WI38 (cell line): ENCODE data around the gene DCDC2C.
"Not testable (repeated sequence)": the region's sequence is repeated elsewhere in the genome, so short reads cannot be mapped to it uniquely, and the experiment has no call there.

Source experiments
- H3K4me3 ChIP-seq: 2 replicates; pipeline ENCODE4 v1.5.1; 2011; ENCODE audit warnings: low read depth, mild to moderate bottlenecking, control low read depth, low read length
- TF ChIP-seq, protein P1 (sequence below): IDR thresholded peaks from 2 replicates; pipeline ENCODE4 v1.5.1; 2012; ENCODE audit warnings: low read depth, mild to moderate bottlenecking, control low read depth, low read length

The DCDC2C gene

GRCh38 chr2:3659447-3660432 lies 43.6 kb upstream of the DCDC2C start:
- H3K4me3 ChIP-seq, result no peak overlapping the region
- TF ChIP-seq, protein P1, sequence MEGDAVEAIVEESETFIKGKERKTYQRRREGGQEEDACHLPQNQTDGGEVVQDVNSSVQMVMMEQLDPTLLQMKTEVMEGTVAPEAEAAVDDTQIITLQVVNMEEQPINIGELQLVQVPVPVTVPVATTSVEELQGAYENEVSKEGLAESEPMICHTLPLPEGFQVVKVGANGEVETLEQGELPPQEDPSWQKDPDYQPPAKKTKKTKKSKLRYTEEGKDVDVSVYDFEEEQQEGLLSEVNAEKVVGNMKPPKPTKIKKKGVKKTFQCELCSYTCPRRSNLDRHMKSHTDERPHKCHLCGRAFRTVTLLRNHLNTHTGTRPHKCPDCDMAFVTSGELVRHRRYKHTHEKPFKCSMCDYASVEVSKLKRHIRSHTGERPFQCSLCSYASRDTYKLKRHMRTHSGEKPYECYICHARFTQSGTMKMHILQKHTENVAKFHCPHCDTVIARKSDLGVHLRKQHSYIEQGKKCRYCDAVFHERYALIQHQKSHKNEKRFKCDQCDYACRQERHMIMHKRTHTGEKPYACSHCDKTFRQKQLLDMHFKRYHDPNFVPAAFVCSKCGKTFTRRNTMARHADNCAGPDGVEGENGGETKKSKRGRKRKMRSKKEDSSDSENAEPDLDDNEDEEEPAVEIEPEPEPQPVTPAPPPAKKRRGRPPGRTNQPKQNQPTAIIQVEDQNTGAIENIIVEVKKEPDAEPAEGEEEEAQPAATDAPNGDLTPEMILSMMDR, result no peak

GRCh38 chr2:3660640-3661039 lies 42.7 kb upstream of the DCDC2C start:
- not testable (repeated sequence) for H3K4me3 ChIP-seq

DNA sequence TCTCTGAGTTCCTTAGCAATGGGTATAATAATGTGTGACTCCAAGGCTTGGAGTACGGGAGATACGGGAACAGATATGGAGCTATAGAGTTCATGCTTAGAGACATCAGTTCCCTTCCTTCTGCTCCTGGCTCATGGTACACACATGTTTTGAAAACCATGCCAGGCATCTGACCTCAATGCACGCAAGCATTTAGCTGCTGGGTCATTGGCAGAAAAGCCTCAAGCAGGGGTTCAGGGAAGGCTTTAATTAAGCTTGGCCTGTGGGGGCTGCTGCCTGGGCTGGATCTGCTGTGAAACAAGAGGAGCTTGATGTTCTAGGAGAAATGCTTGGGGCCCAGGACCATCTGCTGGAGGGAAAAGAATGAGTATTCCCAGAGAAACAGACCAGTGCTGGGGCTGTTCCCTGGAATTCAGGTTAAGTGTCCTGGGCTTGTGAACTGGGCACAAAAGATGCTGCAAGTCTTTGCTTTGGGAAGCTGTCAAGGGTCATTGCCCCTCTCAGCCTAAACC lies 42.2 kb upstream of the DCDC2C start:
- no peak overlapping the region for H3K4me3 ChIP-seq
- TF ChIP-seq, protein P1, result no peak

DNA sequence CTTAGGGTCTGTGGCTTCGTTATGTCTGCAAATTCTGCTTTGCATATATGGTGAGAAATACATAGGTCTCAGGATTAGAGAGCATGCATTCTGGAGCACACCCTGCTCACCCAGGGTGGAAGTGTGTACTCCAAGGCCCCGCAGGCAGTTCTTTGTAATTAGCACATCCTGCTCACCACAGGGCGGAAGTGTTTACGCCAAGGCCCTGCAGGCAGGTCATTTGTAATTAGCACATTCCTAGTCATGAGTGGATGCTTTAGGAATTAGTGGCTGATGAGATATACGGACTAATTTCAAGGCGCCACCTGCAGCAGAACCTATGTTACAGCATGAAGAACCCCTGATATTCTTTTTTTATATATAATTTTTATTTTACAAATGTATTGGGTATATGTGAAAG lies 41.1 kb upstream of the DCDC2C start:
- TF ChIP-seq, protein P1, result no peak
- no peak overlapping the region for H3K4me3 ChIP-seq

DNA sequence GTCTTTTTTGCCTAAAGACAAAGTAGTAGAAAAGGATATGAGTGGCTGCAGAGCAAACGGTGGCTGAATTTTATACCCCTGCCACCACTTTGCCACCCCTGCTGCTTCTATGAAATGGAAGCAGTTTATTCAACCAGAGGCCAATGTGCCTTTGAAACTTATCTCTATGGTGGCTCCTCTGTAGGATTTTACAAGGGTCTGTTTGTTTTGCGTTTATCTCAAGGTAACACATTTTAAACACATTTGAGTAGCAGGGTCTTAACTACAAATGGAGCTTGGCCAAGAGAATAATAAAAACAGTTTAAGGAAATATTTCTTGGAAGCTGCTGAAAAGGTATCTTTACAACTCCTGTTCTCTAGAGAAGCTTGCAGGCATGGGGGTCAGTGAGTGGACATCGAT lies 39.3 kb upstream of the DCDC2C start:
- TF ChIP-seq, protein P1, result no peak
- H3K4me3 ChIP-seq, result no peak overlapping the region

GRCh38 chr2:3664925-3665324 lies 38.5 kb upstream of the DCDC2C start:
- TF ChIP-seq, protein P1, result no peak
- H3K4me3 ChIP-seq, result no peak overlapping the region

DNA sequence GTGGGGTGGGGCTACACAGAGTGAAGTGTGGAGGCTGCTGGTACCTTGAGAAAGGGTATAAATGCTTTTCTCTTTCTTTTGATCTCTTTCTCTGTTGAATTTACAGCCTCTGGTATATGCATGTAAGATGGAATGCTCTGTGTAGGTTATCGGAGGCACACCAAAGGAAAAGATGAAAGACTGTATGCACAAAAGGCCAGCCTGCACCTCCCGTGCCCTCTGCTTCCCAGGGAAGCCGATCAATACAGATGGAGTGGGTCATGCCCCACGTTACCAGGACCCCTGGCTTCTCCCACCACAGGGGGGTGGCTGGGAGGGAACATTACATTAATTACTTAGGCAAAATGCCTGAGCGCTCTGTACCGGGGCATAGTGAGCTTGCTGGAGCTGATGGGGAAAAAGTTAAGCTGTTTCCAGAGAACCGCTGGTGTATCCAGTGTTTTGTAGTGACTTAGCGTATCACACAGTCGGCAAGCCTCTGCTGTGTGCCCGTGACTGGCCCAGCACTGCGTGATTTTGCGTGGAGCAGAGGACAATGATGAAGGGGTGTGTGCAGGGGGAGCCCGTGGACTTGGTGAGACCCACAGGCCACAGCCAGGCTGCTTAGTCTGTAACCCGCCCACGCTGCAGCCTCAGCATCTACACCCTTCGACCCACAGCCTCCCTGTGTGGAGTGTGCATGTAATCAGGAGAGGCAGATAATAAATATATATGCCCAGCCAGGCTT lies 37.3 kb upstream of the DCDC2C start:
- no peak overlapping the region for H3K4me3 ChIP-seq
- TF ChIP-seq, protein P1, result no peak
